GM12878 (cell line): ENCODE data around the gene ZER1. TPM values are rescaled to one million over a fixed set of nuclear protein-coding genes. Genes with fewer than 3 reads are reported as not detected.

Experiments
- ASH2L ChIP-seq: fragments of 300-600, 200-600 bp; sonication (generic); IDR thresholded peaks from 2 replicates; pipeline ENCODE4 v1.6.1; 2017; ENCODE audit warnings: low read depth, mild to moderate bottlenecking, borderline replicate concordance
- BACH1 ChIP-seq: fragments of 450-650 bp; IDR thresholded peaks from 2 replicates; pipeline ENCODE4 v1.6.1; 2017; ENCODE audit warnings: mild to moderate bottlenecking, borderline replicate concordance
- CBX3 ChIP-seq: fragments of 200-600 bp; sonication (generic); IDR thresholded peaks from 2 replicates; pipeline ENCODE4 v1.6.1; 2016; ENCODE audit warnings: low read depth, borderline replicate concordance
- EED ChIP-seq: sonication (generic); IDR thresholded peaks from 2 replicates; pipeline ENCODE4 v1.6.1; 2016; ENCODE audit warnings: antibody characterized with exemption, low read depth
- ETV6 ChIP-seq, 2 experiments: fragments of 450-650 bp in 1 of 2; IDR thresholded peaks in 1 of 2; conservative IDR thresholded peaks in 1 of 2; 2 replicates each; pipeline ENCODE4 v1.6.1; 2014; ENCODE audit warnings: antibody characterized with exemption in 1 of 2, borderline replicate concordance in 1 of 2, low read depth in 1 of 2, mild to moderate bottlenecking in 1 of 2, moderate library complexity in 1 of 2
- GATAD2B ChIP-seq: fragments of 450-650 bp; conservative IDR thresholded peaks from 2 replicates; pipeline ENCODE4 v1.6.1; 2017; ENCODE audit warnings: low read depth, mild to moderate bottlenecking, moderate library complexity
- IRF3 ChIP-seq: fragments of 450-650 bp; IDR thresholded peaks from 2 replicates; pipeline ENCODE4 v1.6.1; 2014; ENCODE audit warnings: mild to moderate bottlenecking
- IRF5 ChIP-seq: fragments of 450-650 bp; IDR thresholded peaks from 2 replicates; pipeline ENCODE4 v1.6.1; 2017; ENCODE audit warnings: borderline replicate concordance
- MEF2B ChIP-seq: fragments of 450-650 bp; IDR thresholded peaks from 2 replicates; pipeline ENCODE4 v1.6.1; 2018; ENCODE audit warnings: mild to moderate bottlenecking, moderate library complexity; ENCODE audit not compliant: partially characterized antibody, poor library complexity, severe bottlenecking
- MYC ChIP-seq: IDR thresholded peaks from 2 replicates; pipeline ENCODE4 v1.6.1; 2011; ENCODE audit warnings: mild to moderate bottlenecking, low read length, moderate library complexity, inconsistent platforms; ENCODE audit not compliant: insufficient read depth, insufficient replicate concordance, insufficient read length, severe bottlenecking
- NFIC ChIP-seq: IDR thresholded peaks from 2 replicates; pipeline ENCODE4 v1.6.1; 2012; ENCODE audit warnings: low read depth, mild to moderate bottlenecking, inconsistent platforms, low read length, moderate library complexity
- NR2F1 ChIP-seq: fragments of 450-650 bp; conservative IDR thresholded peaks from 2 replicates; pipeline ENCODE4 v1.6.1; 2017; ENCODE audit warnings: mild to moderate bottlenecking
- NRF1 ChIP-seq: conservative IDR thresholded peaks from 2 replicates; pipeline ENCODE4 v1.6.1; 2011; ENCODE audit warnings: mild to moderate bottlenecking, low read depth, low read length, improper control_type of control experiment
- RAD21 ChIP-seq: IDR thresholded peaks from 2 replicates; pipeline ENCODE4 v1.6.1; 2011; ENCODE audit warnings: mild to moderate bottlenecking, low read depth, low read length, moderate library complexity; ENCODE audit not compliant: insufficient read depth
- RAD51 ChIP-seq: fragments of 450-650 bp; IDR thresholded peaks from 2 replicates; pipeline ENCODE4 v1.6.1; 2016; ENCODE audit warnings: moderate library complexity, mild to moderate bottlenecking, inconsistent platforms
- RB1 ChIP-seq: fragments of 450-650 bp; formaldehyde crosslinking; IDR thresholded peaks from 2 replicates; pipeline ENCODE4 v1.6.1; 2017; ENCODE audit warnings: mild to moderate bottlenecking, borderline replicate concordance
- WRNIP1 ChIP-seq: IDR thresholded peaks from 2 replicates; pipeline ENCODE4 v1.6.1; 2011; ENCODE audit warnings: low read depth, low read length, improper control_type of control experiment, borderline replicate concordance
- YBX1 ChIP-seq: fragments of 450-650 bp; IDR thresholded peaks from 2 replicates; pipeline ENCODE4 v1.6.1; 2016; ENCODE audit warnings: antibody characterized with exemption
- ZNF217 ChIP-seq: fragments of 450-650 bp; IDR thresholded peaks from 2 replicates; pipeline ENCODE4 v1.6.1; 2017; ENCODE audit warnings: antibody characterized with exemption, mild to moderate bottlenecking
- ZNF274 ChIP-seq: IDR thresholded peaks from one replicate; pipeline ENCODE4 v1.8.0; 2011; ENCODE audit not compliant: insufficient read length, insufficient read depth
- ZNF622 ChIP-seq: fragments of 450-650 bp; IDR thresholded peaks from 2 replicates; pipeline ENCODE4 v1.6.1; 2017; ENCODE audit warnings: mild to moderate bottlenecking, inconsistent platforms
- polyA plus RNA-seq, 11 experiments: library from polyadenylated mRNA; depleted of rRNA in 4 of 11; unstranded in 6 of 11; stranded (reverse) in 5 of 11; fragments of >200 nt; fragmentation: Nextera tagmentation in 4 of 11; fragmentation: Illumina TruSeq in 1 of 11; extraction: Ambion mirVana in 4 of 11; extraction: Trizol in 1 of 11; gene quantifications; 1 replicate in 1 of 11; 2 replicates in 10 of 11; pipeline versions ENCODE4 v1.2.1 to v1.2.3, GENCODE V29; 2011 to 2016; ENCODE audit warnings: inconsistent platforms in 2 of 11, missing spikeins in 2 of 11, low read depth in 1 of 11
- total RNA-seq, 4 experiments: library from RNA; depleted of rRNA in 3 of 4; stranded (reverse); fragments of >200 nt in 3 of 4; fragmentation: Illumina TruSeq in 1 of 4; extraction: Trizol in 1 of 4; gene quantifications; 2 replicates each; pipeline versions ENCODE4 v1.2.1 to v1.2.3, GENCODE V29; 2013 to 2021
- TF ChIP-seq, protein P1 (sequence below): fragments of 150-350 bp; IDR thresholded peaks from 2 replicates; pipeline ENCODE4 v1.6.1; 2014; ENCODE audit warnings: mild to moderate bottlenecking, low read depth, low read length
- TF ChIP-seq, protein P2 (sequence below): fragments of 450-650 bp; formaldehyde crosslinking; IDR thresholded peaks from 2 replicates; pipeline ENCODE4 v1.4.0; 2022; ENCODE audit warnings: mild to moderate bottlenecking, moderate library complexity

ZER1 gene
- total and polyA plus RNA-seq, 10 of the 15 experiments (the other 5 are each of a cell fraction or from before 2014, with no cell fraction given), result 0.32 to 16.9 (median 7.9) TPM

DNA sequence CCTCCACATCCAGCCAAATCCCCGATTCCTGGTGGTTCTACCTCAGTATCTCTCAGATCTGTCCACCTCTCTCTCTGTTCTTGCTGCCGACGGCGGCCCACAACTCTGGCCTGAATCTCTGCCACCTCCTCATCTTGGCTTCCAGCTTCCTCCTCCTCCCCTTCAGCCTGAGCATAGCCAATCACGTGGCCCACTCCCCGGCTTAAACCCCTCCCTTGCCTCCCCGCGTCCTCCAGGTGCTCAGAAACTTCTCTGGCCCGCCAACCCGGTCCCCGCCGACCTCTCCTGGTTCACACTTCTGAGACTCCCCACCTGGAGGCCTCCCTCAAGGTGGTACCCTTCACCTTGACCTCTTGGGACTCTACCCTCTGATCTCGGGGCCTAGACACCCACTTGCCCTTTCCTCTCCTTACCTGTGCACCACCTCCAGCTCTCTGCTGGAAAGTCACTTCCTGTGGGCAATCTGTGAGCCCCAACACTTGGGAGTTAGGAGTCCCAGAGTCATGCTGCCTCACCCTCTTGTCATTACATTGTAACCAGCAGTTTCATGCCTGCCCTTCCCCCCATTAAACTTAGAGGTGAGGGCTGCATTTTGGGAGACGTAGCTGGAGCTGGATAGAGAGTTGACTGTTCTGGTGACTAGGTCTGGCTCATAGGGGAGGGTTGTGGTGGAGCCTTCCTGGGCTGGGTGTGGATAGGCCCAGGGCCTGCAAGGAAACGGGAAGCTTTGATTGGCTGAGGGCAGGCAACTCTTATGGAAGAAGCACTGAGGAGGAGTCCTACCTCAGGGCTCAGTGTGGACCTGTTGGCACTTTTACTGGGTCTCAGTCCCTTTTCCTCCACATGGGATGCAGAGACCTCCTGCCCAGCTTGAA, 87.2 kb downstream of the ZER1 start (continued):
- TF ChIP-seq IRF5, result no peak
- no peak for TF ChIP-seq ZNF622
- TF ChIP-seq ZNF217, result no peak
- TF ChIP-seq ASH2L, result no peak
- TF ChIP-seq NRF1, result no peak
- peak; percentile 19 for TF ChIP-seq MEF2B
- TF ChIP-seq, protein P1, sequence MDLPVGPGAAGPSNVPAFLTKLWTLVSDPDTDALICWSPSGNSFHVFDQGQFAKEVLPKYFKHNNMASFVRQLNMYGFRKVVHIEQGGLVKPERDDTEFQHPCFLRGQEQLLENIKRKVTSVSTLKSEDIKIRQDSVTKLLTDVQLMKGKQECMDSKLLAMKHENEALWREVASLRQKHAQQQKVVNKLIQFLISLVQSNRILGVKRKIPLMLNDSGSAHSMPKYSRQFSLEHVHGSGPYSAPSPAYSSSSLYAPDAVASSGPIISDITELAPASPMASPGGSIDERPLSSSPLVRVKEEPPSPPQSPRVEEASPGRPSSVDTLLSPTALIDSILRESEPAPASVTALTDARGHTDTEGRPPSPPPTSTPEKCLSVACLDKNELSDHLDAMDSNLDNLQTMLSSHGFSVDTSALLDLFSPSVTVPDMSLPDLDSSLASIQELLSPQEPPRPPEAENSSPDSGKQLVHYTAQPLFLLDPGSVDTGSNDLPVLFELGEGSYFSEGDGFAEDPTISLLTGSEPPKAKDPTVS, result no peak
- no peak for TF ChIP-seq CBX3
- TF ChIP-seq YBX1, result no peak
- no peak for TF ChIP-seq MYC
- TF ChIP-seq RAD21, result no peak
- no peak for TF ChIP-seq EED
- TF ChIP-seq ZNF274, result no peak
- no peak for TF ChIP-seq ETV6 (conservative IDR thresholded peaks at IDR 0.05 in 1 of 2, IDR thresholded peaks at IDR 0.05 in 1 of 2; ENCODE audit: borderline replicate concordance in 1 of 2, low read depth in 1 of 2)
- no peak for TF ChIP-seq WRNIP1
- TF ChIP-seq NR2F1, result no peak; the same call in none of the 2 replicates
- peak; percentile 38; the same call in 1 of the 2 replicates for TF ChIP-seq BACH1
- TF ChIP-seq IRF3, result no peak
- peak; percentile 95 for TF ChIP-seq RAD51
- TF ChIP-seq, protein P2, sequence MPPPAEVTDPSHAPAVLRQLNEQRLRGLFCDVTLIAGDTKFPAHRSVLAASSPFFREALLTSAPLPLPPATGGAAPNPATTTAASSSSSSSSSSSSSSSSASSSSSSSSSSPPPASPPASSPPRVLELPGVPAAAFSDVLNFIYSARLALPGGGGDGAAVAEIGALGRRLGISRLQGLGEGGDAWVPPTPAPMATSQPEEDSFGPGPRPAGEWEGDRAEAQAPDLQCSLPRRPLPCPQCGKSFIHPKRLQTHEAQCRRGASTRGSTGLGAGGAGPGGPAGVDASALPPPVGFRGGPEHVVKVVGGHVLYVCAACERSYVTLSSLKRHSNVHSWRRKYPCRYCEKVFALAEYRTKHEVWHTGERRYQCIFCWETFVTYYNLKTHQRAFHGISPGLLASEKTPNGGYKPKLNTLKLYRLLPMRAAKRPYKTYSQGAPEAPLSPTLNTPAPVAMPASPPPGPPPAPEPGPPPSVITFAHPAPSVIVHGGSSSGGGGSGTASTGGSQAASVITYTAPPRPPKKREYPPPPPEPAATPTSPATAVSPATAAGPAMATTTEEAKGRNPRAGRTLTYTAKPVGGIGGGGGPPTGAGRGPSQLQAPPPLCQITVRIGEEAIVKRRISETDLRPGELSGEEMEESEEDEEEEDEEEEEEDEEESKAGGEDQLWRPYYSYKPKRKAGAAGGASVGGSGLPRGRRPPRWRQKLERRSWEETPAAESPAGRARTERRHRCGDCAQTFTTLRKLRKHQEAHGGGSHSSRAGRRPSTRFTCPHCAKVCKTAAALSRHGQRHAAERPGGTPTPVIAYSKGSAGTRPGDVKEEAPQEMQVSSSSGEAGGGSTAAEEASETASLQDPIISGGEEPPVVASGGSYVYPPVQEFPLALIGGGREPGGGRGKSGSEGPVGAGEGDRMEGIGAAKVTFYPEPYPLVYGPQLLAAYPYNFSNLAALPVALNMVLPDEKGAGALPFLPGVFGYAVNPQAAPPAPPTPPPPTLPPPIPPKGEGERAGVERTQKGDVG, result no peak
- no peak for TF ChIP-seq NFIC
- TF ChIP-seq RB1, result no peak
- TF ChIP-seq GATAD2B, result no peak; the same call in 1 of the 2 replicates
